GM12891 (cell line): Measurements from ENCODE around the gene PTGDR2.

Source experiments
- POLR2A ChIP-seq: IDR thresholded peaks from 2 replicates; pipeline ENCODE4 v1.6.1; 2011; ENCODE audit warnings: low read depth, low read length, control low read depth
- POLR2AphosphoS5 ChIP-seq: IDR thresholded peaks from 2 replicates; pipeline ENCODE4 v1.6.1; 2011; ENCODE audit warnings: low read depth, low read length, control low read depth
- SPI1 ChIP-seq: IDR thresholded peaks from 2 replicates; pipeline ENCODE4 v1.6.1; 2011; ENCODE audit warnings: low read depth, low read length, control low read depth
- TAF1 ChIP-seq: IDR thresholded peaks from 2 replicates; pipeline ENCODE4 v1.6.1; 2011; ENCODE audit warnings: low read depth, low read length, control low read depth

GRCh38 chr11:60831501-60832079, 24.2 kb downstream of the PTGDR2 start:
- TF ChIP-seq TAF1 (no peak), POLR2A (no peak), POLR2AphosphoS5 (no peak), SPI1 (no peak)
